IMR-90 (cell line): ENCODE data around the gene MAPK13.

Experiments used
- BHLHE40 ChIP-seq: fragments of 150-350 bp; IDR thresholded peaks from 2 replicates; pipeline ENCODE4 v1.6.1; 2016; ENCODE audit warnings: mild to moderate bottlenecking, low read depth, low read length
- CTCF ChIP-seq: conservative IDR thresholded peaks from 2 replicates; pipeline ENCODE4 v1.5.1; 2012; ENCODE audit warnings: mild to moderate bottlenecking, low read depth, low read length, improper control_type of control experiment
- ELK1 ChIP-seq: fragments of 150-350 bp; IDR thresholded peaks from 2 replicates; pipeline ENCODE4 v1.6.1; 2016; ENCODE audit warnings: low read depth, mild to moderate bottlenecking, low read length, moderate library complexity, borderline replicate concordance
- MAZ ChIP-seq: IDR thresholded peaks from 2 replicates; pipeline ENCODE4 v1.6.1; 2012; ENCODE audit warnings: low read depth, mild to moderate bottlenecking, low read length, improper control_type of control experiment, moderate library complexity, borderline replicate concordance
- POLR2A ChIP-seq: IDR thresholded peaks from 2 replicates; pipeline ENCODE4 v1.6.1; 2012; ENCODE audit warnings: mild to moderate bottlenecking, low read depth, low read length
- RCOR1 ChIP-seq: IDR thresholded peaks from 2 replicates; pipeline ENCODE4 v1.6.1; 2012; ENCODE audit warnings: mild to moderate bottlenecking, low read length, improper control_type of control experiment; ENCODE audit not compliant: insufficient replicate concordance
- USF2 ChIP-seq: fragments of 150-350 bp; IDR thresholded peaks from 2 replicates; pipeline ENCODE4 v1.6.1; 2017; ENCODE audit warnings: mild to moderate bottlenecking, antibody characterized with exemption, low read length, low read depth

- no peak for TF ChIP-seq CTCF
- no peak for TF ChIP-seq MAZ
- no peak for TF ChIP-seq POLR2A
- TF ChIP-seq BHLHE40: no peak
- TF ChIP-seq USF2: no peak
- no peak for TF ChIP-seq RCOR1
- TF ChIP-seq ELK1: no peak
Observed at GRCh38 chr6:36121787-36122494, 8.4 kb upstream of the MAPK13 start.
